ENCODE results near the gene LRFN3.
"Not testable (repeated sequence)": the region's sequence is repeated elsewhere in the genome, so short reads cannot be mapped to it uniquely, and the experiment has no call there.

LRFN3 gene

DNA sequence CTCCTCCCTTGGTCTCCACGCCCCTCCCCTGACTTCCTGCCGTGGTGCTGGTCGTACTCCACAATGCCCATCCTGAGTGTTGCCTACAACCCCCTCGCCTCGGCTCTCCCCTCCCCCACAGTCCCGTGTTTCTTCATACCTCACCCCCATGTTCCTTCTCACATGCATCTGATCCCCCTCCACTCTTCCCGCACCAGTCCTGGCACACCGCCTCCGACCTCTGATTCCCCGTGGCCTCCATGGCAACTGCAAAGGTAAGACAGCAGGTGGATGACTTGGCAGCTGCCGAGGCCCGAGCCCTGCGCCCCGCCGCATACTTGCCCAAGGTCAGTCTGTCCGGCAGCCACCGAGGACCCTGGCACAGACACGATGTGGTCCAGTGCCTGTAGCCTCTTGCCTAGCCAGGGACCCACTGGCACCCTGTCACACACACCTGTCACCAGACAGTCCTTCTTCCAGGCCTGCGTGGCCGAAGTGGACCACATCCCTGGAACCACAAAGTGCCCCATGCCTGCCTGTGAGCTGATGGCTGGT lies 42.7 kb downstream of the LRFN3 start:
- peak; percentile 51 for DNase-seq

DNA sequence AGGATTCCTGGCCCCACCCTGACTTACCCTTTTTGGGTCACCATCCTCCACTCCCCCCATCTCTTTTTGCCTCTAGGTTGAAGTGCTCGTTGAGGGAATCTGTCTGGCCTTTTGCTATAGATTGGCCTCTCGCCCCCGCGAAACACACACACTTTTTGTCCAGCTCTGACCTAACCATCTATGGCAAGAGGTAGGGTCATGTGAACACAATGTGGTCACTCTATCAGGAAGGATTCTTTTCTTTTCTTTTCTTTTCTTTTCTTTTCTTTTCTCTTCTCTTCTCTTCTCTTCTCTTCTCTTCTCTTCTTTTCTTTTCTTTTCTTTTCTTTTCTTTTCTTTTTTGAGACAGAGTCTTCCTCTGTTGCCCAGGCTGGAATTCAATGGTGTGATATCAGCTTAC lies 44.8 kb downstream of the LRFN3 start:
- not testable (repeated sequence) for DNase-seq

DNA sequence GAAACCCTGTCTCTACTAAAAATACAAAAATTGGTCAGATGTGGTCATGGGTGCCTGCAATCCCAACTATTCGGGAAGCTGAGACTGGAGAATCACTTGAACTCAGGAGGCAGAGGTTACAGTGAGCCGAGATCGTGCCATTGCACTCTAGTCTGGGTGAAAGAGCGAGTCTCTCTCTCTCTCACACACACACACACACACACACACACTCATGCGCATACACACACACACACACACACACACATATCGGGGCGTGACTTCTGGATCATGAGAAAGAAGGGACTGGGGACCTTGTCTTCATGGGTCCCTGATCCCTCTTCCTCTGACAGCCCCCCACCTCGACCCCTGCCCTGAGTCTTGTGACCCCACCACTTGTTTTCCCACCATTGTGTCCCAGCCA lies 47.0 kb downstream of the LRFN3 start:
- DNase-seq = no peak

DNA sequence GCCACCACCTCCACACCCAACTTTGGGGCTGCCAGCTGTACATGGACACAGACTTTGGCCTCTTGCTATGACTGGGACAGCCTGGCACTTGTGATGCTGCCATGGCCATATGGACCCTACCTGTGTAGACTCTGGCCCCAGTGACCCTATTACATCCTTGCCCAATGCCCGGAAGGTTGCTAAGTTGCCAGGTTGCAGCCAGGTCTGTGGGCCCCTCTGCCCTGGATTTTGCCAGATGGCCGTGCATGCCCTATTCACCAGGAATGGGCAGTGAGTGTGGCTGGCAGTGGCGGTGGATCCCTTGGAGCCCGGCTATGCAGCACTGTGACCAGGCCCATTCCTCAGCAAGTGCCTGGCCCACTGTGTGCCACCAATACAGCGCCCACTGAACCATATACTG lies 49.9 kb downstream of the LRFN3 start:
- DNase-seq = no peak

DNA sequence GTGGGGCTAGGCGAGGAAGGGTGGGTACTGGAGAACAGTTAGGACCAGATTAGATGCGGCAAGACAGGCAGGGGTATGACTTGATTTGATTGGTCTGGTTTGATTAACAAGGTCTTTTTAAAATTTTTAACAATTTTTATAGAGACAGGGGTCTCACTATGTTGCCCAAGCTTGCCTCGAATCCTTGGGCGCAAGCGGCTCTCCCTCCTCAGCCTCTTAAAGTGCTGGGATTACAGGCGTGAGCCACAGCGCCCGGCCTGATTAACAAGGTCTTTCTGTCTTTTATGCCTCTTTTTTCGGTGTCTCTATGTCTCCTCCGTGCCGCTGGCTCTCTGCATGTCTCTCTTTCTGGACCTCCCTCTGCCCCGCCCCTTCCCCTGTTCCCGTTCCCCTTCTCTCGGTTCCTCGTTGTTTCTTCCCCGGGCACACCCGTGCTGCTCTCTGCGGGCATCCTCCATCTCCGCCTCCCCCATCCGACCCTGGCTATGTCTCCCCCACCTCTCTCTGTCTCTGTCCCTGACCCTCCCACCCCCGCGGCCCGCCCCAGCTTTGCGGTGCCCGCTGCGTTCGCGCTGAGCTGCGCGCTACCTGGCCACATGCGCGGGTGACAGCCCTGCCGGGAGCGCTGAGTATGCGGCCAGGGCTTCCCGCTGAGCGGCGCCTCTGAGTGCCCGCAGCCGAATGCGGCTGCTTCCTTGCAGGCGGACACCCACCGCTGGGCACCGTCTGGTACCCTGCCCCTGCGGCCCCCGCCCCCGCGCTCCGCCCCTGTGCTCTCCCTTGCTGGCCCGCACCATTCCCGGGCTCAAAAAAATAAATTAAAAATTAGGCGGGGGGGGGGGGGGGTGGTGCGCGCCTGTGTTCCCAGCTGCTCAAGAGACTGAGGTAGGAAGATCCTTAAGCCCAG lies 50.7 kb downstream of the LRFN3 start:
- peak; percentile 84 for DNase-seq

DNA sequence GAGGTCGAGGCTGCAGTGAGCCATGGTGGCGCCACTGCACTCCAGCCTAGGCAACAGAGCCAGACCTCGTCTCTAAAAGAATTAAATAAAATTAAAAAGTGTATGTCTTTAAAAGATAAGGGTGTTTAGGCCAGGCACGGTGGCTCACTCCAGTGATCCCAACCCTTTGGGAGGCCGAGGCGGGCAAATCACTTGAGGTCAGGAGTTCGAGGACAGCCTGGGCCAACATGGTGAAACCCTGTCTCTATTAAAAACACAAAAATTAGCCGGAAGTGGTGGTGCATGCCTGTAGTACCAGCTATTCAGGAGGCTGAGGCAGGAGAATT lies 51.4 kb downstream of the LRFN3 start:
- DNase-seq = no peak

DNA sequence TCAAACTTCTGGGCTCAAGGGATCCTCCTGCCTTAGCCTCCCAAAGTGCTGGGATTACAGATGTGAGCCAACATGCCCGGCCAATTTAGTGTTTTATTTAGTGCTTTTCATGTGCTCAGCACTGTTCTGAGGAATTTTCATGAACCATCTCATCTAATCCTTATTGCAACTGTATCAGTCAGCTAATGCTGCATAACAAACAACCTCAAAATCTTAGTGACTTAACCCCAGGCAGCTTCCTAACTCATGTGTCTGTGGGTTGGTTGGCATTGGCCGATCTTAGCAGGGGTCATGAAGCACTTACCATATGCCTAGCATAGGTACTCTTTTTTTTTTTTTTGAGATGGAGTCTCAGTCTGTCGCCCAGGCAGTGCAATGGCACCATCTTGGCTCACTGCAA lies 52.6 kb downstream of the LRFN3 start:
- DNase-seq = no peak

DNA sequence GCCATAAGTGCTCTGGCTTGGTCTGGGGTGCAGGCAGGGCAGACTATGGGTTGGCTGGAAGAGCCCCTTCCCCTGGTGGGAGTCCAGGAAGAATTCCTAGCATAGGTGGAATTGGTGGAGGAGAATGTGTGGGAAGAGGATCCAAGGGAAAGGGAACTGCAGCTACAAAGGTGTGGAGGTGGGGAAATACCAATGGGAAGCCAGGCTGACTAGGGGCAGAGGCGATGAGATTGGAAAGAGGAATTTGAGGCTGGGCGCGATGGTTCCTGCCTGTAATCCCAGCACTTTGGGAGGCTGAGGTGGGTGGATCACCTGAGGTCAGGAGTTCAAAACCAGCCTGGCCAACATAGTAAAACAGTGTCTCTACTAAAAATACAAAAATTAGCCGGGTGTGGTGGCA lies 54.0 kb downstream of the LRFN3 start:
- no peak for DNase-seq

DNA sequence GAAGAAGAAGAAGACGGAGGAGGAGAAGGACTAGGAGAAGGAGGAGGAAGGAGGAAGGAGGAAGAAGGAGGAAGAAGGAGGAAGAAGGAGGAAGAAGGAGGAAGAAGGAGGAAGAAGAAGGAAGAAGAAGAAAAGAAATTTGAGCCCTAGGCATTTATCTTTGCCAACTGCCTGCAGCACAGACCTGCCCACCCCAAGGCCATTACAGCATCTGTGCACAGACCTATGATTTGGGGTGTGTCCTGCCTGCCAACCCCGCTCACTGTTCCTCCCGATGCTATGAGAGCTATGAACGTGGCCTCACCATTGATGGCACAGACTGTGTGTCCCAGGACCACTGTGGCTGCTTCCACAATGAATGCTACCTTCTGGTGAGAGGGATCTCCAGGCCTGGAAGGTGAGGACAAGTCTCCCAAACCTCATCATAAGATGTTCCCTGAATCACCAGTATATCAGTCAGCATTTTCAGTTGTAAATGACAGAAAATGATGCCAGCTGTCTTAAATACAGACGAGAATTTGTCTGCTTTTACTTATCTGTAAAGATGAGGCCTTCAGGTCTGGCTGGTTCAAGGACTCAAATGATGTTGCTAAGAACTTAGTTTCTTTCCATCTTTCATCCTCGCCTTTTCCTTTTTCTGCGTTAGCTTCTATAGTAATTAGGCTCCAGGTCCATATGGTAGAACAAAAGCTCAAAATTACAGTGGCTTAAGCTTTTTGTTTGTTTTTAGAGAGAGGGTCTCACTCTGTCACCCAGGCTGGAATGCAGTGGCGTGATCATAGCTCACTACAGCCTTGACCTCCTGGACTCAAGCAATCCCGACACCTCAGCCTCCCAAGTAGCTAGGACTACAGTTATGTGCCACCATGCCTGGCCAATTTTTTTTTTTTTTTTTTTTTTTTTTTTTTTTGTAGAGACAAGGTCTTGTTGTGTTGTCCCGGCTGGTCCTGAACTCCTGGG lies 54.9 kb downstream of the LRFN3 start:
- no peak for DNase-seq

DNA sequence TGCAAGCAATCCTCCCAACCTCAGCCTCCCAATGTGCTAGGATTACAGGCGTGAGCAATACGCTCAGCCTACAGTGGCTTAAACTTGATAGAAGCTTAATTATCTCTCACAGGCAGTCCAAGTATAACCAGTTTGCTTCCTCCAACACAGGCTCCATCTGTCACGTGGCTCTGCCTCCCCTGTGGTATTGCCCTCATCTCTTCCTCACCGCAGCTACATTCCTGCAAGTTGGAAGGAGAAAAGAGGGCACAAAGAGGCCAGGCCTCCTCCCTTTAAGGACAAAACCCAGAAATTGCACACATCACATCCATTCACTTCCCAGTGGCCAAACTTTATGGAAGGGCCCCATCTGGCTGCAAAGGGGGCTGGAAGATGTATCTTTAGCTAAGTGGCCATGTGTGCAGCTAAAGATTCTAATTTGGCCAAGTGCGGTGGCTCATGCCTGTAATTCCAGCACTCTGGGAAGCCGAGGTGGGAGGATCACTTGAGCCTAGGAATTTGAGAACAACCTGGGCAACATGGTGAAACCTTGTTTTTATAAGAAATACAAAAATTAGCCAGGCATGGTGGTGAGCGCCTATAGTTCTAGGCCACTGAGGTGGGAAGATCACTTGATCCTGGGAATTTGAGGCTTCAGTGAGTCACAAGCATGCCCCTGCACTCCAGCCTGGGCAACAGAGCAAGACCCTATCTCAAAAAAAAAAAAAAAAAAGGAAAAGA lies 55.7 kb downstream of the LRFN3 start:
- no peak for DNase-seq

DNA sequence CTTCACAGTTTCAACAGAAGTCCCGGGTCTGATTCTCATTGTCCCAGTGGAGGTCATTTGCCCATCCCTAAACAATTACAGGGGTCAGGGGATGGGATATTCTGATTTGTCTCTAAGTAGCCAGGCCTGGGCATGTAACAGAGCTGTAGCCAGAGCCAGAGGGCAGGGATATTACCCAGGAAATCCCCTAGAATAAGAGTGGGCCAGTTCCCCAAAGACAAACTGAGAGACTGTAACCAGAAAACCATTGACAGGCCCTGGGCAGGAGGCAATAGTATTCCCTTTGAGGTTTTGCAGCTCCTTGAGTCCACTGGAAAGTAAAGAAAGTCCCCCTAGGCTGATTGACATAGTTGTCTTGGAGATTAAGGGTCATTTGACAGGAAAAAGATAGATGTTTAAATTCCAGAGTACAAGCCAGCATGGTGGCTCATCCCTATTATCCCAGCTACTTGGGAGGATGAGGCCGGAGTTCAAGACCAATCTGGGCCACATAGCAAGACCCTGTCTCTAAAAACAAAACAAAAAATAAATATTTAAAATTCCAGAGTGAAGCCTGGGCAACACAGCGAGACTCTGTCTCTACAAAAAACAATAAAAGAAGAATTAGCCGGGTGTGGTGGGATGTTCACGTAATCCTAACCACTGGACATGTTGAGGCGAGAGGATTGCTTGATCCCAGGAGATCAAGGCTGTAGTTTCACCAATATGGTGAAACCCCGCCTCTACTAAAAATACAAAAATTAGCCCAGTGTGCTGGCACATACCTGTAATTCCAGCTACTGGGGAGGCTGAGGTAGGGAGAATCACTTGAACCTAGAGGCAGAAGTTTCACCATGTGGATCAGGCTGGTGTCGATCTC lies 57.0 kb downstream of the LRFN3 start:
- no peak for DNase-seq

DNA sequence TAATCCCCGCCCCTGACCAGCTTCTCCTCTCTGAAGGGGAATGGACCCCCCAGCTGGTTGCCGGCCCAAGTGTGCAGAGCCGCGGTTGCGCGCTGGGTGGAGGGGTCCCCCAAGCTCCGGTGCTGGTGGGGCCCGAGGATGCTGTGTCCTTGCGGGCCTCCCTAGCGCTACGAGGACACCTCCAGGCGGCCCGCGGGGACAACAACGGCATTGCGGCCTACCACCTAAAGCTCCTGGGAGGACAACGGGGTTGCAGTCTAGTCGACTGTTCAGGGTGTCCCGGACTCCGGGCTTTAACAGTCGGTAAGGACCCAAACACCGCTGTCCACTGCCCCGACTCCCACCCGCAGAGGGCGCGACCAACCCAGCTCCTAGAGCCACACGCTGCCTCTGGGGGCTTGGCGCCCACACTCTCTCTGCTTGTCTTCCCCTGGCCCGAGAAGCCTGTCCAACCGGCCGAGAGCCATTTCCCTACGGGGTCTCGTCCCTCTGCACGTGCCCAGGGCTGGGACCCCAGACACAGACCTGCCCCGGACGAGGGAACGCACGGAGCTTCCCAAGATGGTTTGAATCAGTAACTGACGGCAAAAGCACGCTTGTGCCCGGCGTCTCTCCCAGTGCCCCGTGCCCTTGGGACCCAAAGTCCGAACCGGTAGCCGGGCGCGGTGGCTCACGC lies 57.9 kb downstream of the LRFN3 start:
- DNase-seq = peak; percentile 49
